ENCODE data around the gene EMC10.

EMC10 gene

GRCh38 chr19:50476224-50476906 is at the start of gene EMC10, which contains the start of gene GARIN5A:
TSS of gene EMC10 (plus strand) at chr19:50476507. CDS start at chr19:50476545, 38 bp downstream.
TSS of gene GARIN5A (minus strand) at chr19:50476848. CDS start at chr19:50476388, 460 bp downstream.
- peaks cover 31% of the 10 kb centered on the region for H3K36me3 Mint-ChIP-seq (ENCODE audit: insufficient read depth)
- H3K27ac Mint-ChIP-seq (ENCODE audit: low read depth): peak within 1 kb of the TSS; percentile 96
- no peaks in the 10 kb centered on the region for H3K9me3 Mint-ChIP-seq
- peaks cover 38% of the 10 kb centered on the region for H3K4me1 Mint-ChIP-seq
- no peaks in the 10 kb centered on the region for H3K27me3 Mint-ChIP-seq
- DNase-seq (ENCODE audit: low spot score in 2 of 2) (peak; percentile 85 to 96), ATAC-seq (replicated peaks; ENCODE audit: extremely low read depth, poor library complexity, severe bottlenecking) (peak; percentile 94)
- peak within 1 kb of the TSS; percentile 96 for H3K4me3 Mint-ChIP-seq

- Mint-ChIP-seq H3K27me3 (peaks cover 25% of the 10 kb centered on the region), H3K4me3 (no peak overlapping the region), H3K9me3 (no peaks in the 10 kb centered on the region), H3K4me1 (peaks cover 11% of the 10 kb centered on the region), H3K36me3 (ENCODE audit: insufficient read depth) (peaks cover 9% of the 10 kb centered on the region), H3K27ac (ENCODE audit: low read depth) (no peak overlapping the region)
- DNase-seq (ENCODE audit: low spot score in 2 of 2): no peak
- no peak for ATAC-seq (replicated peaks; ENCODE audit: extremely low read depth, poor library complexity, severe bottlenecking)
Observed at GRCh38 chr19:50427318-50427925, 48.9 kb upstream of the EMC10 start.

- peaks cover 27% of the 10 kb centered on the region for H3K27me3 Mint-ChIP-seq
Observed at GRCh38 chr19:50427997-50428425, 48.3 kb upstream of the EMC10 start.

GRCh38 chr19:50428772-50429463 is 47.4 kb upstream of the EMC10 start:
- no peak for ATAC-seq (replicated peaks; ENCODE audit: extremely low read depth, poor library complexity, severe bottlenecking)
- no peak overlapping the region for H3K4me3 Mint-ChIP-seq
- H3K4me1 Mint-ChIP-seq: peaks cover 11% of the 10 kb centered on the region
- no peak overlapping the region for H3K27ac Mint-ChIP-seq (ENCODE audit: low read depth)
- H3K9me3 Mint-ChIP-seq: no peaks in the 10 kb centered on the region
- H3K27me3 Mint-ChIP-seq: peaks cover 24% of the 10 kb centered on the region
- DNase-seq (ENCODE audit: low spot score in 2 of 2): no peak
- peaks cover 9% of the 10 kb centered on the region for H3K36me3 Mint-ChIP-seq (ENCODE audit: insufficient read depth)

More at GRCh38 chr19:50427997-50428425, 48.3 kb upstream of the EMC10 start:
- ATAC-seq (replicated peaks; ENCODE audit: extremely low read depth, poor library complexity, severe bottlenecking) (peak; percentile 9), DNase-seq (ENCODE audit: low spot score in 2 of 2) (peak in 1 of 2 donors; percentile 15)
- H3K36me3 Mint-ChIP-seq (ENCODE audit: insufficient read depth): peaks cover 9% of the 10 kb centered on the region
- H3K9me3 Mint-ChIP-seq: no peaks in the 10 kb centered on the region
- peaks cover 11% of the 10 kb centered on the region for H3K4me1 Mint-ChIP-seq
- H3K4me3 Mint-ChIP-seq: no peak overlapping the region
- H3K27ac Mint-ChIP-seq (ENCODE audit: low read depth): no peak overlapping the region

- DNase-seq (ENCODE audit: low spot score in 2 of 2) (no peak), ATAC-seq (replicated peaks; ENCODE audit: extremely low read depth, poor library complexity, severe bottlenecking) (no peak)
- Mint-ChIP-seq H3K36me3 (ENCODE audit: insufficient read depth) (peaks cover 9% of the 10 kb centered on the region), H3K4me1 (peaks cover 11% of the 10 kb centered on the region), H3K27ac (ENCODE audit: low read depth) (peak overlapping the region; percentile 91), H3K4me3 (peak overlapping the region; percentile 84), H3K9me3 (no peaks in the 10 kb centered on the region), H3K27me3 (peaks cover 19% of the 10 kb centered on the region)
Observed at GRCh38 chr19:50430888-50431342, 45.4 kb upstream of the EMC10 start.

GRCh38 chr19:50431343-50432220 is 44.7 kb upstream of the EMC10 start:
- DNase-seq (ENCODE audit: low spot score in 2 of 2) (peak; percentile 82 to 90), ATAC-seq (replicated peaks; ENCODE audit: extremely low read depth, poor library complexity, severe bottlenecking) (peak; percentile 91)
- H3K4me1 Mint-ChIP-seq: peaks cover 11% of the 10 kb centered on the region
- H3K27me3 Mint-ChIP-seq: peaks cover 19% of the 10 kb centered on the region
- H3K36me3 Mint-ChIP-seq (ENCODE audit: insufficient read depth): peaks cover 9% of the 10 kb centered on the region
- peak overlapping the region; percentile 84 for H3K4me3 Mint-ChIP-seq
- no peaks in the 10 kb centered on the region for H3K9me3 Mint-ChIP-seq
- H3K27ac Mint-ChIP-seq (ENCODE audit: low read depth): peak overlapping the region; percentile 91

- Mint-ChIP-seq H3K4me1 (peaks cover 11% of the 10 kb centered on the region), H3K9me3 (no peaks in the 10 kb centered on the region), H3K4me3 (peak within 1 kb of the TSS; percentile 84), H3K27ac (ENCODE audit: low read depth) (peak within 1 kb of the TSS; percentile 91), H3K36me3 (ENCODE audit: insufficient read depth) (peaks cover 9% of the 10 kb centered on the region), H3K27me3 (peaks cover 19% of the 10 kb centered on the region)
- ATAC-seq (replicated peaks; ENCODE audit: extremely low read depth, poor library complexity, severe bottlenecking) (no peak), DNase-seq (ENCODE audit: low spot score in 2 of 2) (no peak)
Observed at GRCh38 chr19:50432221-50433028, 43.9 kb upstream of the EMC10 start, which contains the start of gene MYBPC2. TSS of gene MYBPC2 (plus strand) at chr19:50432892. CDS start at chr19:50432954, 62 bp downstream.

GRCh38 chr19:50433201-50434180 is 42.8 kb upstream of the EMC10 start:
- Mint-ChIP-seq H3K9me3 (no peaks in the 10 kb centered on the region), H3K27me3 (peaks cover 19% of the 10 kb centered on the region), H3K4me1 (peaks cover 11% of the 10 kb centered on the region), H3K27ac (ENCODE audit: low read depth) (no peak overlapping the region), H3K36me3 (ENCODE audit: insufficient read depth) (peaks cover 8% of the 10 kb centered on the region), H3K4me3 (peak overlapping the region; percentile 84)
- DNase-seq (ENCODE audit: low spot score in 2 of 2) (no peak), ATAC-seq (replicated peaks; ENCODE audit: extremely low read depth, poor library complexity, severe bottlenecking) (no peak)

GRCh38 chr19:50434525-50434924 is 41.8 kb upstream of the EMC10 start:
- peaks cover 17% of the 10 kb centered on the region for H3K27me3 Mint-ChIP-seq
- no peak overlapping the region for H3K4me3 Mint-ChIP-seq
- ATAC-seq (replicated peaks; ENCODE audit: extremely low read depth, poor library complexity, severe bottlenecking): no peak
- DNase-seq (ENCODE audit: low spot score in 2 of 2): no peak
- H3K36me3 Mint-ChIP-seq (ENCODE audit: insufficient read depth): peaks cover 8% of the 10 kb centered on the region
- no peak overlapping the region for H3K27ac Mint-ChIP-seq (ENCODE audit: low read depth)
- peaks cover 11% of the 10 kb centered on the region for H3K4me1 Mint-ChIP-seq
- no peaks in the 10 kb centered on the region for H3K9me3 Mint-ChIP-seq

- H3K36me3 Mint-ChIP-seq (ENCODE audit: insufficient read depth): peaks cover 8% of the 10 kb centered on the region
- peaks cover 23% of the 10 kb centered on the region for H3K27me3 Mint-ChIP-seq
- no peak overlapping the region for H3K4me3 Mint-ChIP-seq
- no peaks in the 10 kb centered on the region for H3K9me3 Mint-ChIP-seq
- H3K27ac Mint-ChIP-seq (ENCODE audit: low read depth): no peak overlapping the region
- DNase-seq (ENCODE audit: low spot score in 2 of 2) (no peak), ATAC-seq (replicated peaks; ENCODE audit: extremely low read depth, poor library complexity, severe bottlenecking) (no peak)
- H3K4me1 Mint-ChIP-seq: peaks cover 11% of the 10 kb centered on the region
Observed at GRCh38 chr19:50435221-50435620, 41.1 kb upstream of the EMC10 start.
